ENCODE data around the gene SNX11. TPM values are rescaled to one million over a fixed set of nuclear protein-coding genes. Genes with fewer than 3 reads are reported as not detected.

Gene SNX11
- total RNA-seq, 2 experiments from 2014 or later: 25.1 to 32.6 TPM

DNA sequence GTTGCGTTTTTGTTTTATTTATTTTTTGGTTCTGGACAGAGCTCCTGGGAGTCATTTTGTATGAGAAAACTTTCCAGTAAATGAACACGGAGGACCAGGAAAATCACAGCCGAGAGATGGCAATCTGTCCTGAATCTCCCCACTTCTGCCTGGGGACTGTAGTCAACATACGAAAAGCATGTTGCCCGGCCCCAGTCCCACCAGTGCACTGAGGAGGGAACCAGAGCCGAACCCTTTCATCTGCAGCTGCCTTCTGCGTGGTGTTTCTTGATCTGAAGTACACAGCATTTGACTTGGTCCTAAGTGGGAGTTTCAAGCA lies 18.9 kb downstream of the SNX11 start:
- Mint-ChIP-seq H3K4me1 (peaks cover 6% of the 10 kb centered on the region), H3K9me3 (ENCODE audit: low read depth) (no peaks in the 10 kb centered on the region), H3K27ac (no peak overlapping the region), H3K4me3 (no peak overlapping the region), H3K36me3 (peaks cover 12% of the 10 kb centered on the region), H3K27me3 (no peaks in the 10 kb centered on the region)
- no peak for DNase-seq
- no peak for ATAC-seq
- CTCF ChIA-PET: interaction anchor here (1.4 to 4.6 kb wide), 3 partner anchors 15 to 101 kb away, joined by 5 to 32 read pairs (median 13); no protein-coding TSS in a partner anchor

GRCh38 chr17:48127371-48128051 lies 19.9 kb downstream of the SNX11 start:
- H3K9me3 Mint-ChIP-seq (ENCODE audit: low read depth): no peaks in the 10 kb centered on the region
- peaks cover 6% of the 10 kb centered on the region for H3K4me1 Mint-ChIP-seq
- DNase-seq: no peak
- CTCF ChIA-PET: interaction anchor here (1.4 to 8.7 kb wide), 3 partner anchors 16 to 102 kb away, joined by 5 to 113 read pairs (median 13); no protein-coding TSS in a partner anchor
- ATAC-seq: no peak
- no peaks in the 10 kb centered on the region for H3K27me3 Mint-ChIP-seq
- peaks cover 11% of the 10 kb centered on the region for H3K36me3 Mint-ChIP-seq
- no peak overlapping the region for H3K27ac Mint-ChIP-seq
- H3K4me3 Mint-ChIP-seq: no peak overlapping the region

DNA sequence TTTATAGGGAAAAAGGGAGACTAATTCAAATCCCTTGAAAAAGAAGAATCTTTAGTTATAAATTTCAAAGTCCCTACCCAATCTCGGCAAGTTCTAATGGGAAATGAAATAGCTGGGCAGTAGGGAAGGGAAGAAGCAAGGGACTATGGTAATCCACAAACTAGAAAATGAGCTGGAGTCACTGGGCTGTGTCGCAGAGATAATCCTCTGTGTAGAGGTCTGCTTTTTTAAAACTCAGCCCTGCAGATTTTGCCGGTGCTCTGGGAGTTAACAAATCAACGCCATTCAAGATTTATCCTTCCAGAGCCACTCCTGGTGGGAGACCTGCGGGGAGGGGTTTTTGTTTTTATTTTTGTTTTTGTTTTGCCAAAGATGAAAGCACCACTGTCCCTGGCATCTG lies 20.8 kb downstream of the SNX11 start:
- peaks cover 6% of the 10 kb centered on the region for H3K36me3 Mint-ChIP-seq
- CTCF ChIA-PET: interaction anchor here (0.7 to 8.7 kb wide), 3 partner anchors 46 to 244 kb away, joined by 3 to 113 read pairs (median 13); no protein-coding TSS in a partner anchor
- DNase-seq: no peak
- H3K9me3 Mint-ChIP-seq (ENCODE audit: low read depth): no peaks in the 10 kb centered on the region
- no peak overlapping the region for H3K4me3 Mint-ChIP-seq
- H3K27ac Mint-ChIP-seq: no peak overlapping the region
- no peaks in the 10 kb centered on the region for H3K27me3 Mint-ChIP-seq
- peaks cover 5% of the 10 kb centered on the region for H3K4me1 Mint-ChIP-seq
- no peak for ATAC-seq

- Mint-ChIP-seq H3K9me3 (ENCODE audit: low read depth) (no peaks in the 10 kb centered on the region), H3K27me3 (no peaks in the 10 kb centered on the region)
- ATAC-seq: no peak
These were observed 22.4 kb downstream of the SNX11 start for GRCh38 chr17:48129981-48130380.

GRCh38 chr17:48131216-48131824 lies 23.8 kb downstream of the SNX11 start:
- ATAC-seq (peak; percentile 67), DNase-seq (peak; percentile 57)
- Mint-ChIP-seq H3K36me3 (peaks cover 3% of the 10 kb centered on the region), H3K4me1 (no peaks in the 10 kb centered on the region), H3K9me3 (ENCODE audit: low read depth) (no peaks in the 10 kb centered on the region), H3K27ac (no peak overlapping the region), H3K4me3 (no peak overlapping the region), H3K27me3 (no peaks in the 10 kb centered on the region)
- CTCF ChIA-PET: interaction anchor here (0.7 to 8.7 kb wide), 26 partner anchors 9 to 505 kb away, joined by 3 to 113 read pairs (median 3); partner anchors contain the start of genes HOXB3, HOXB5, NFE2L1 and SCRN2

More at GRCh38 chr17:48129981-48130380, 22.4 kb downstream of the SNX11 start:
- no peak overlapping the region for H3K4me3 Mint-ChIP-seq
- H3K4me1 Mint-ChIP-seq: no peaks in the 10 kb centered on the region
- CTCF ChIA-PET: interaction anchor here (0.8 to 8.7 kb wide), 6 partner anchors 12 to 463 kb away, joined by 3 to 113 read pairs (median 11); partner anchors contain the start of genes HOXB5 and SNX11
- no peak overlapping the region for H3K27ac Mint-ChIP-seq
- peaks cover 3% of the 10 kb centered on the region for H3K36me3 Mint-ChIP-seq
- no peak for DNase-seq

DNA sequence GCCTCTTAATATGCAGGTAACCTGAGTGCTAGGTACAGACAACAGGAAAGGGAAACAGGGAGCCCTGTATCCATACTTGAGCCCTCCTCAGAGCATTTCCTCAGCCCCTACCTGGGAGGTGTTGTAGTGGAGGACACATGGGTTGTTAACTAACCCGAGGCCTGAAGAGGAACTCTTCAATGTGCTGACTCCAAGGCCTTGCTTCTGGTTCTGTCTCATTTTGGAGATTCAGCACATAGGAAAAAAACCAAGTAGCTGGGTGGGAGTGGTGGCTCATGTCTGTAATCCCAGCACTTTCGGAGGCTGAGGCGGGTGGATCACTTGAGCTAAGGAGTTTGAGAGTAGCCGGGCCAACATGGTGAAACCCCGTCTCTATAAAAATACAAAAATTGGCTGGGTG lies 24.8 kb downstream of the SNX11 start:
- Mint-ChIP-seq H3K36me3 (peaks cover 4% of the 10 kb centered on the region), H3K4me1 (no peaks in the 10 kb centered on the region), H3K9me3 (ENCODE audit: low read depth) (no peaks in the 10 kb centered on the region), H3K27ac (no peak overlapping the region), H3K4me3 (no peak overlapping the region), H3K27me3 (no peaks in the 10 kb centered on the region)
- DNase-seq (no peak), ATAC-seq (no peak)
- CTCF ChIA-PET: interaction anchor here (1.0 to 8.7 kb wide), 7 partner anchors 10 to 121 kb away, joined by 3 to 113 read pairs (median 7); no protein-coding TSS in a partner anchor

DNA sequence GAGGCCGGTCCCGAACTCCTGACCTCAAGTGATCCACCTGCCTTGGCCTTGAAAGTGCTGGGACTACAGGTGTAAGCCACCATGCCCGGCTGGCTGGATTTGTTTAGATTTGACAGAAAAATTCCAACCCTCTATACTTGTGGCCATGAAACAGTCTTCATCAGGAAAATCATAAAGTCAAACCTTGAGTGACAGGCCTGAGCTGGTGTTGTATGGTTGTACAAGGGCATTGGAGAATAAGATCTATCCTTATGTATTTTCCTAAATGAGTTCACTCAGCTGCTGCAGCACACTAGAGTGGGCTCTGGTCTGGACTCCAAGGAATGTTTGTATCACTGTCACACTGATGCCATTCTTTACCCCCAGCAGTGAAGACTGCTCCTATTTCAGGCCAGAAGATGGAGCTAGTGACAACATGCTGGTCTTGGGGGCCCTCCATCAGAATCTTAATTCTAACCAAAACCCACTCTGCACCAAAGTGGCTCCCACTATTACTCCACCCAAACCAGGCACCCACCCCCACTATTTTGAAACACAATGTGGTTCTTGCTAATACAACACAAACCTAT lies 27.4 kb downstream of the SNX11 start:
- H3K27me3 Mint-ChIP-seq: no peaks in the 10 kb centered on the region
- ATAC-seq (no peak), DNase-seq (no peak)
- no peak overlapping the region for H3K4me3 Mint-ChIP-seq
- H3K9me3 Mint-ChIP-seq (ENCODE audit: low read depth): no peaks in the 10 kb centered on the region
- peaks cover 10% of the 10 kb centered on the region for H3K36me3 Mint-ChIP-seq
- H3K27ac Mint-ChIP-seq: no peak overlapping the region
- CTCF ChIA-PET: interaction anchor here (0.7 to 8.7 kb wide), 11 partner anchors 12 to 484 kb away, joined by 3 to 113 read pairs (median 4); partner anchors contain the start of gene HOXB5
- no peaks in the 10 kb centered on the region for H3K4me1 Mint-ChIP-seq

DNA sequence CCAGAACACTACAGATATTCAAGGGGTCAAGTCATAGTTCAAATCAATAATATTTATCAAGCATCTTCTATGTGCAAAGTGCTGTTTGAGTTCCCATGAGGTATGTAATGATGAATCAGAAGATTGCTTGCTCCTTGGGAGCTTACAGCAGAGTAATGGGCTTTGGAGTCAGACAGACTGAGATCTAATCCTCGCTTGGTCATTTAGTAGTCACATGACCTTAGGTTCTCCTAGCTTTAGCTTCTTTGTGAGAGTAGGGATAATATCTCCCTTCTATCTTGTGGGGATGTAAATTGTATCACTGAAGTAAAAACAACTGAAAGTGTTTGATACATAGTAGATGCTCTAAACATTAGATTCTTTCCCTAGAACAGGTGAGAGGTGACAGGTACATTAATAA lies 30.1 kb downstream of the SNX11 start:
- Mint-ChIP-seq H3K9me3 (ENCODE audit: low read depth) (no peaks in the 10 kb centered on the region), H3K4me3 (no peak overlapping the region), H3K27me3 (no peaks in the 10 kb centered on the region), H3K36me3 (peaks cover 8% of the 10 kb centered on the region), H3K4me1 (no peaks in the 10 kb centered on the region), H3K27ac (no peak overlapping the region)
- ATAC-seq: no peak
- DNase-seq: no peak
- CTCF ChIA-PET: no interaction called here

GRCh38 chr17:48139944-48140343 lies 32.4 kb downstream of the SNX11 start:
- no peak overlapping the region for H3K4me3 Mint-ChIP-seq
- CTCF ChIA-PET: interaction anchor here (1.1 to 2.7 kb wide), 2 partner anchors 9 to 42 kb away, joined by 3 to 9 read pairs; no protein-coding TSS in a partner anchor
- no peaks in the 10 kb centered on the region for H3K27me3 Mint-ChIP-seq
- peaks cover under 1% of the 10 kb centered on the region for H3K4me1 Mint-ChIP-seq
- H3K9me3 Mint-ChIP-seq (ENCODE audit: low read depth): no peaks in the 10 kb centered on the region
- peaks cover 8% of the 10 kb centered on the region for H3K36me3 Mint-ChIP-seq
- peak overlapping the region; percentile 43 for H3K27ac Mint-ChIP-seq
- DNase-seq (no peak), ATAC-seq (no peak)

DNA sequence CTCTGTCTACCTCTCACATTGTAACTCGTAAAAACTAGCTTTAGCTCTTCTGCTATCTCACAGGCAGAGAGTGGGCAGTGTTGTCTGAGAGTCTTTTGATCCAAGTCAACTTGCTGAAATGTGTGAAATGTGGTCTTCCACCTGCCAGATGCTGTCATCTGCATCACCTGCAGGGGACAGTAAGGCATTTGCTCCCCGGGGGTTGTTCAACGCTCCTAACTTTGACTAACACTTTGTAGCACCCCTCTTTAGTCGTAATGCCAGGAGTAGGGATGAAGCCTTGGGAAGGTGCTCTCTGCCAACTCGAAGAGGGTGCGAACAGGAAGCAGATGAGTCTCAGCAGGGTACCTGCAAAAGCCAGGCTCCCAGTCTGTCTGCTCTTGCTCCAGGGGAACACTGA lies 36.1 kb downstream of the SNX11 start:
- Mint-ChIP-seq H3K27me3 (no peaks in the 10 kb centered on the region), H3K36me3 (peaks cover 5% of the 10 kb centered on the region), H3K9me3 (ENCODE audit: low read depth) (no peaks in the 10 kb centered on the region), H3K27ac (no peak overlapping the region), H3K4me1 (peaks cover 8% of the 10 kb centered on the region), H3K4me3 (no peak overlapping the region)
- CTCF ChIA-PET: no interaction called here
- DNase-seq (no peak), ATAC-seq (no peak)

DNA sequence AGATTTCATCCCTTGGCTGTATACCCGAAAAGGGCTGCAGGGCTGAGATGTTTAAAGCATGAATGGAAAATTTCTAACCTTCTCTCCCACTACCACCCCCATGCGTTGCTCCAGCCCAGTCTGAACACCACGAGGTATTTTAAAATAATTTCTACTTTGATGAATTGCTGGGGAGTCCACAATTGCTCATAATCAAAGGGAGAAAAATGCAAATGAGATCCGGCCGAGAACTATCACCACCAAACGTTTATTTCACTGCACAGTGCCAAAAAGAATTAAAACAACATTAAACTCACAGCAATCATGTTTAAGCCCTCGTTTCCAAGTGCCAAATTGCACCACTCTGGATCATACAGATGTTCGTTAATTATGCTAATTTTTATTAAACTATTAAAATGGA lies 36.7 kb downstream of the SNX11 start:
- Mint-ChIP-seq H3K27ac (no peak overlapping the region), H3K36me3 (peaks cover 8% of the 10 kb centered on the region), H3K27me3 (no peaks in the 10 kb centered on the region), H3K9me3 (ENCODE audit: low read depth) (no peaks in the 10 kb centered on the region), H3K4me3 (no peak overlapping the region), H3K4me1 (peaks cover 8% of the 10 kb centered on the region)
- CTCF ChIA-PET: no interaction called here
- DNase-seq (no peak), ATAC-seq (no peak)

DNA sequence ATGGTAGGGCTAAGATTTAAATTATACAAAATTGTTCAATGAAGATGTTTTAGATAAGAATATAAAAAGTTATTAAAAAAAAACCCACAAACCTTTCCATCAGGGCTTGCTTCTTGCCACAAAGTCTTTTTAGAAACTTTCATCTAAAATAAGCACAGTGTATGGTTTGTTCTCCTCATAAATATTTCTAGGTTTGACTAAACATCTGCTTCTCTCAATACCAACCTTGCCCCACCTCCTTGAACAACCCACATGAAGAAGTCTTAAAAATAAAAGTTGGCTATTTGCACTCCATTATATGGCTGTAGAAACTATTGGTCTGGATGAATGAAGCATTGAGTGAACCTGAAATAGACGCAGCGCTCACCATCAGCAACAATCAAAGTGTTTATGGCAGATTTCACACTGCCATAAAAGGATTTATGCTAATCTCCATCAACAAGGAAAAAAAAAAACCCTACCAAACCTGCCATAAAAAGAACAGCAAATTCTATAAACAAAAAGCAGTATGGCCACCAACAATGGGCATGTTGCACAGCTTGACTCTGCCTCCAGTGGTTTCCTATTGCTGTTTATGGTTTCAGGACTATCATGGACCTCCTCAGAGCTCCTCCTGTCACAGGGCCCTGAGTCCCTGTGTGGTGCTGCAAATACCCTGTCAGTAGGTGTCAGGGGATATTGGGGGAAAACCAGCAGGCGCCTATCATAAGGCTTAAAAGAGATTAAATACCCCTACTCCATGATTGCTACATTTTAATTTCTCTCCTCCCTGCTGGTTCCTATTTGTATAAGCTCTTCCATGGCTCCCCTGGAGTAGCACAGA lies 37.6 kb downstream of the SNX11 start:
- no peaks in the 10 kb centered on the region for H3K9me3 Mint-ChIP-seq (ENCODE audit: low read depth)
- ATAC-seq (no peak), DNase-seq (no peak)
- CTCF ChIA-PET: interaction anchor here (1.2 kb wide), 1 partner anchor 14 kb away, joined by 3 read pairs; no protein-coding TSS in a partner anchor
- H3K36me3 Mint-ChIP-seq: peaks cover 5% of the 10 kb centered on the region
- H3K27ac Mint-ChIP-seq: no peak overlapping the region
- H3K4me3 Mint-ChIP-seq: no peak overlapping the region
- H3K27me3 Mint-ChIP-seq: no peaks in the 10 kb centered on the region
- H3K4me1 Mint-ChIP-seq: peaks cover 8% of the 10 kb centered on the region
